Measurements from ENCODE around the gene SPIRE2. TPM values are rescaled to one million over a fixed set of nuclear protein-coding genes. Genes with fewer than 3 reads are reported as not detected.
"Not testable (repeated sequence)": the region's sequence is repeated elsewhere in the genome, so short reads cannot be mapped to it uniquely, and the experiment has no call there.

The SPIRE2 gene, protein sequence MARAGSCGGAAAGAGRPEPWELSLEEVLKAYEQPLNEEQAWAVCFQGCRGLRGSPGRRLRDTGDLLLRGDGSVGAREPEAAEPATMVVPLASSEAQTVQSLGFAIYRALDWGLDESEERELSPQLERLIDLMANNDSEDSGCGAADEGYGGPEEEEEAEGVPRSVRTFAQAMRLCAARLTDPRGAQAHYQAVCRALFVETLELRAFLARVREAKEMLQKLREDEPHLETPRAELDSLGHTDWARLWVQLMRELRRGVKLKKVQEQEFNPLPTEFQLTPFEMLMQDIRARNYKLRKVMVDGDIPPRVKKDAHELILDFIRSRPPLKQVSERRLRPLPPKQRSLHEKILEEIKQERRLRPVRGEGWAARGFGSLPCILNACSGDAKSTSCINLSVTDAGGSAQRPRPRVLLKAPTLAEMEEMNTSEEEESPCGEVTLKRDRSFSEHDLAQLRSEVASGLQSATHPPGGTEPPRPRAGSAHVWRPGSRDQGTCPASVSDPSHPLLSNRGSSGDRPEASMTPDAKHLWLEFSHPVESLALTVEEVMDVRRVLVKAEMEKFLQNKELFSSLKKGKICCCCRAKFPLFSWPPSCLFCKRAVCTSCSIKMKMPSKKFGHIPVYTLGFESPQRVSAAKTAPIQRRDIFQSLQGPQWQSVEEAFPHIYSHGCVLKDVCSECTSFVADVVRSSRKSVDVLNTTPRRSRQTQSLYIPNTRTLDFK
- total RNA-seq (2014; rRNA removed; shearing (Covaris generic)) = 4.6 and 5.0 TPM in 2 replicates

DNA sequence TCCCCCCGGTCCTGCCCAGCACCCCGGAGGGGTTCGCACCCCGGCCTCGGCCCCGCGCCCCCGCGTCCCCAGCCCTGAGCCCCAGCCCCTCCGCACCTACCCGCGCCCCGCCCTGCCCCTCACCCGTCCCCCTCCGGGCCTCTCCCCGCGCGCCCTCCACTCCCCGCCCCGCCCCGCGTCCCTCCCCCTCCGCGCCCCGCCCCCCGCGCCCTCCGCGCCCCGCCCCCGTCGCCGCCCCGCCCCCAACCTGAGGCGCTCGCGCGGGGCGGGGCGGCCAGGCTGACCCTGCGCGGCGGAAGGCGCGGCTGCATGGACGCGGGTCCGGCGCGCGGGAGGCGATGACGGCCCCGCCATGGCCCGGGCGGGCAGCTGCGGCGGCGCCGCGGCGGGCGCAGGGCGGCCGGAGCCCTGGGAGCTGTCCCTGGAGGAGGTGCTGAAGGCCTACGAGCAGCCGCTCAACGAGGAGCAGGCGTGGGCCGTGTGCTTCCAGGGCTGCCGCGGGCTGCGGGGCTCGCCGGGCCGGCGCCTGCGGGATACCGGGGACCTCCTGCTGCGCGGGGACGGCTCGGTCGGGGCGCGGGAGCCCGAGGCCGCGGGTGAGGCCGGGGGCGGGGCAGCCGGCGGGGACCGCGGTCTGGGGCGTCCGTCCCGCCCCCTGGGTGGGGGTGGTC is at the start of gene SPIRE2:
SPIRE2 (plus strand) TSS at position 277 of the 671 bp plus-strand sequence; CDS start at position 353, 76 bp downstream.
- peak; percentile 59 for DNase-seq (ENCODE audit: low spot score)

DNA sequence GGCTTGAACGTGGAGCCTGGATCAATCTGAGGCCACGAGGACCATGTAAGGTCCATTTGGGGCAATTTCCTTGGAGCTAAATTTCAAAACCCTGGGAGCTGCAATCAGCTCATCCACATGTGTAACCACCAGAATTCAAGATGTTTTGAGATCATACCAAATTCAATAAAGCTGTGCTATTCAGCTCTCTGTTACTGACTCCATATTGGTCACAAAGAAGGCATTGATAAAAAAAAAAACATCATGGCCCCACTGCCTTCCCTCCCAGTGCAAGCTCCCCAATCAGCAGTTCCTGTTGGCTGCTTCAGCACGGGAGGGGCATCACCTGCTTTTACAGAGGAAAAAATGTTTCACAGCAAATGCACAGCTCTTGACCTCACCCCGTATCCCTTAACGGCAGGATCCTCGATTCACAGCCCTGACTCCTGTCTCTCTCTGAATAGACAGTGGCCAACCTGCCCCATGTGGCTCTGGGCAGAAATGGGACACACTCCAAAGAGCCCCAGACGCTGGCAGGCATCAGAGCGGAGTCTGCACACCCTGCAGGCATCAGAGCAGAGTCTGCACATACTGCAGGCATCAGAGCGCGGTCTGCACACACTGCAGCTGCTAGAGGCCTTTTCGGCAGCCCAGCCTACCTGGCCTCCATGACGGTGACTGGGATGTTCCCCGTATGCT is 48.9 kb upstream of the SPIRE2 start:
- DNase-seq (ENCODE audit: low spot score) = no peak

DNA sequence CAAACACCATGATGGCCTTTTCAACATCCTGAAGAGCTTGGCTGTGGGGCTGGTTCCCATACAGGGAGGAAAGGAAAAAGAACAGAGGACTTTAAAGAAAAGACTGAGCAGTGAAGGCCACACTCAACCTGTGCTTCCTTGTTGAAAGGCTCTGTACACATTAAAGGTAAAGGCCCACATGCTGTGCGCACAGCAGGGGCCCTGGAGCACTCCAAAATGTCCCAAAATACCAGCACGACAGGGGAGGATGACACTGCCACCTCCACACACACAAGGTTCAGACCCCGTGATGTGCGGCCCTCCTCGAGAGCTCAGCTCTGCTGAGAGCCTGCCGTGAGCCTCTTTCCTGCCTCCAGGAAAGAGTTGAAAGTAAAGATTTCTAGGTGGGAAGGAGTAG is 48.4 kb upstream of the SPIRE2 start:
- DNase-seq (ENCODE audit: low spot score) = no peak

DNA sequence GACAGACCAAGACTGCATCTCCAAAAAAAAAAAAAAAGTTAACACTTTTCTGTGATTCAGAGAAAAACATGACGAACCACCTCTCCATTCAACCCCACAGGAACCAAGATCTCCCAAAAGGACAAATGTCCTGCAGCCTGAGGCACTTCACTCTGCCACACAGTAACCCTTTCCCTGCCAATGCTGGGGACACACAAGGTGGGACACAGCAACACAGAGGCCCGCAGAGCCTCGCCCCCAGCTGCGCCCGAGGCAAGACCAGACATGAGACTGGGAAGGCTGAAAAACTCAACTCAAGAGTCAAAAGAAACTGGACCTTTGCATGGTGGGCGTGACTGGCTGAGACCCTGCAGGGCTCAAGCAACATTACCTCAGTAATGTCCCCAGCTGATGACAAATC is 45.8 kb upstream of the SPIRE2 start:
- no peak for DNase-seq (ENCODE audit: low spot score)

DNA sequence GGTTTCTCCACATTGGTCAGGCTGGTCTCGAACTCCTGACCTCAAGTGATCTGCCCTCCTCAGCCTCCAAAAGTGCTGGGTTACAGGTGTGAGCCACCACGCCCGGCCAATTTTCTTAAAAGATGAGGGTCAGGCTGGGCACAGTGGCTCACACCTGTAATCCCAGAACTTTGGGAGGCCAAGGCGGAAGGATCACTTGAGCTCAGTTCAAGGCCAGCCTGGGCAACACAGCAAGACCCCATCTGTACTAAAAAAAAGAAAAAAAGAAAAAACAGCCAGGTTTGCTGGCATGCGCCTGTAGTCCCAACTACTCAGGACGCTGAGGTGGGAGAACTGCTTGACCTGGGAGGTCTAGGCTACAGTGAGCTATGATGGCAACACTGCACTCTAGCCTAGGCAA is 44.3 kb upstream of the SPIRE2 start:
- DNase-seq (ENCODE audit: low spot score) = not testable (repeated sequence)

DNA sequence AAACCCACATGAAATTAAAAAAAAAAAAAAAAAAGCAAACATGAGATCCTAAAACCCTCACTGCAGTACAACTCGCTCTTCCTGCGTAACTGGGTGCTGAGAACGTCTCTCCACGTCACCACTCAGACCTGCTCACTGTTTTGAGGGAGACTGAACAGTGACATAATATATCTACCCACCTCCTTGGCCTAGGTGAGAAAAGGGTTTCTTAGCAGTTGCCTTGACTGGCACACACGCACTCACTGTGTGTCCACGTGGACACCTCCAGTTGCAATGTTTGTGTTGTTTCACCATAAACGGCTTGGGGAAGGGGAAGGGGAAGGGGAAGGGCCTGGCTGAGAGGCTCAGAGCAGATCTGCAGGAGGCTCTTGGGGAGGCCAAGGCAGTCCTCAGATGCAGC is 43.9 kb upstream of the SPIRE2 start:
- DNase-seq (ENCODE audit: low spot score) = no peak

DNA sequence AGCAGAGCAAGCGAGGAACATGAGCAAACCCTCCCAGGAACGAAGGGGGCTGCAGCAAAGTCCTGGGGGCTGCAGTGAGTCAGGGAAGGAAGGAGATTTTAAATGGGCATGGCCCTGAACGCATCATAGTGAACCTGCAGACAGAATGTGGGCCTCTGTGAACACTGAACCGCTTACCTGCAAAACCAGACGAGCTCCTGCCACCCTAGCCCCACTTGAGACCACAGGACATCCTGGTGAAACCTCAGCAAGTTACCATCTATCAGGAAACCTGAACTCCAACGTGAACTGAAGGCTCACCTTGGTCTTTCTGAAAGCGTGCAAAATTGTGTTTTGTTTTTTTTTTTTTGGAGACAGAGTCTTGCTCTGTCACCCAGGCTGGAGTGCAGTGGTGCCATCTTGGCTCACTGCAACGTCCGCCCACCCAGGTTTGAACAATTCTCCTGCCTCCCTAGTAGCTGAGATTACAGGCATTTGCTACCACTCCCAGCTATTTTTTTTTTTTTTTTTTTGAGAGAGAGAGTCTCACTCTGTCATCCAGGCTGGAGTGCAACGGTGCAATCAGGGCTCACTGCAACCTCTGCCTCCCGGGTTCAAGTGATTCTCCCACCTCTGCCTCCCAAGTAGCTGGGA is 42.6 kb upstream of the SPIRE2 start:
- no peak for DNase-seq (ENCODE audit: low spot score)

DNA sequence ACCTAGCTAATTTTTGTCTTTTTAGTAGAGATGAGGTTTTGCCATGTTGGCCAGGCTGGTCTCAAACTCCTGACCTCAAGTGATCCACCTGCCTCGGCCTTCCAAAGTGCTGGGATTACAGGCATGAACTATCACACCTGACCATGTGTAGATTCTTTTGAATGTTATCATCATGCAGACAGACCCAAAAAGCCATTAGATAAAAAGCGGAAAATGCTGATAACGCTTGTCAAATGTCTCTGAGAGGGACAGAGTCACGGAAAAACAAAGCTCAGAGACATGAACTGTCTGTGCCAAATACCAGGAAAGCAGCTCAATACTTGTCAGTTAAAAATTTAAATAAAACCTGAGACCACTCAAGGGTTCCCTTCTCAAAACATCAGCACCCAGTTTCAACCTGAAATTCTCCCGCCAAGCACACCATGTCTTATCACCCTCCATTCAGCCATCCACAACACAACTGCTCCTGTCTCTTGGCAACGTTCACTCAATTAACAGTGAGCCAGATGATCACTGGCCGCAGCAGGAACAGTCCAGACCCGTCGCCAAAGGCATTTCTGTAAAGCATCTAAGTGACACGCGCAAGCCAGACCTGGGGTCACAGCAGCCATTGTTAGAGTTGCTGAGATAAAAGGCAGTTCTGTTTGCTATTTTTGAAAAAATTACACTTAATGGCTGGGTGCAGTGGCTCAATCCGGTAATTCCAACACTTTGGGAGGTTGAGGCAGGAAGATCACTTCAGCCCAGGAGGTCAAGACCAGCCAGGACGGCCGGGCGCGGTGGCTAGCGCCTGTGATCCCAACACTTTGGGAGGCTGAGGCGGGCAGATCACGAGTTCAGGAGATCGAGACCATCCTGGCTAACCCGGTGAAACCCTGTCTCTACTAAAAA is 41.6 kb upstream of the SPIRE2 start:
- DNase-seq (ENCODE audit: low spot score) = no peak

DNA sequence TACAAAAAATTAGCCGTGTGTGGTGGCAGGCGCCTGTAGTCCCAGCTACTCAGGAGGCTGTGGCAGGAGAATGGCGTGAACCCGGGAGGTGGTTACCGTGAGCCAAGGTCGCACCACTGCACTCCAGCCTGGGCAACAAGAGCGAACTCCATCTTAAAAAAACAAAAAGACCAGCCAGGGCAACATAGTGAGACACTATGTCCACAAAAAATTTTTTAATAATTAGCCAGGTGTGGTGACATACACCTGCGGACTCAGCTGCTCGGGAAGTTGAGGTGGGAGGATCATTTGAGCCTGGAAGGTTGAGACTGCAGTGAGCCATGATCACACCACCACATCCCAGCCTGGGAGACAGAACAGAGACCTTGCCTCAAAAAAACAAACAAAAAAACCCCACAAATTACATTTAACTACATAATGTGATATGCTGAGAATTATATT is 40.9 kb upstream of the SPIRE2 start:
- no peak for DNase-seq (ENCODE audit: low spot score)

DNA sequence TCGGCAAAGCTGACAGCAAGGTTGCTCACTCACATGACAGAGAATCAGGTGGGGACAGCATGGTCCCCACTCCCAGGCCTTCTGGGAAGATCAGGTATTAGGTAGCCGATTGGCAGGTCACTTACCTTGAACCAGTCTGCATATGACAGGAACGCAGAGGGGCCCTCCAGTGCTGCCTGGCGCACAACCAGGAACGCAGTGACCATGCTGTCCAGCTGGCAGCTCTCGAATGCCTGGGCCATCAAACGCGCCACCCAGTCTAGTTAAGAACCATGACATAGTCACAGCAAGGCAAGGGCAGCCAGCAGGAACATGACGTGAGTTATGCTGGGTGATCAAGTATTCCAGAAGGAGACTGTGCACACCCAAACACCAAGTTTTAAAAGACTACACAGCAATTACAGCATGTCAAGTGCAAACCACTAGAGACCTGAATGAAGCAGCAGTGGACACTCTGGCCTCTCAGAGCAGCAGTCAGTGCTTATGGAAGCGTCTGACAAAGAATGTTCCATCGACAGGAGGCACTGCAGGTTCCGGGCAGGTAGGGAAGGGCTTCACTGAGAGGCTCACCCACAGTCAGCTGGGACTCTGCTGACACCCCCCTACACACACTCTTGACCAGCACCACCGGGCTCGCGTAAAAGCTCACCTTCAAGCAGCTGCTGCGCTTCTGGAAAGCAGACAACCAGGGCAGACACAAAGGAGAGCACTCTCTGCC is 36.8 kb upstream of the SPIRE2 start:
- DNase-seq (ENCODE audit: low spot score) = no peak

DNA sequence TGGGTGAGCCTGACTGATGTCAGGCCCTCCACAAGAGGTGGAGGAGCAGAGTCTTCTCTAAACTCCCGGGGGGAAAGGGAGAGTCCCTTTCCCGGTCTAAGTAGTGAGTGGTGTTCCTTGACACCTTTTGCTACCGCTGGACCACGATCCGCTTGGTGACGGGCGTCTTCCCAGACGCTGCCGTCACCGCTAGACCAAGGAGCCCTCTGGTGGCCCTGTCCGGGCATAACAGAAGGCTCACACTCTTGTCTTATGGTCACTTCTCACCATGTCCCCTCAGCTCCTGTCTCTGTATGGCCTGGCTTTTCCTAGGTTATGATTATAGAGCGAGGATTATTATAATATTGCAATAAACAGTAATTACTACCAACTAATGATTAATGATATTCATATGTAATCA is 35.2 kb upstream of the SPIRE2 start:
- not testable (repeated sequence) for DNase-seq (ENCODE audit: low spot score)

DNA sequence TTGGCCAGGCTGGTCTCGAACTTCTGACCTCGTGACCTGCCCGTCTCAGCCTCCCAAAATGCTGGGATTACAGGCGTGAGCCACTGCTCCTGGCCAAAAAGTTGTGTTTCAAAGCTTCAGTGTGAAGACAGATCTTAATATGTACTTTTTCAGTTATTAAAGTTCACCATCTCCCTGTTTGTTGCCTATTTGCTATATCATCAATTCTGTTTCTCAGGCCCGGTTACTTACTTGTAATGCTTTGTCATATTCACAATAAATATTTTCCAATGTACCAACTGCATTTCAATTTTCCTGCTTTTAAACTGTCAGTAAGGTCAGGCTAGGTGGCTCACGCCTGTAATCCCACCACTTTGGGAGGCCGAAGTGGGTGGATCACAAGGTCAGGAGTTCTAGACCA is 34.3 kb upstream of the SPIRE2 start:
- no peak for DNase-seq (ENCODE audit: low spot score)

DNA sequence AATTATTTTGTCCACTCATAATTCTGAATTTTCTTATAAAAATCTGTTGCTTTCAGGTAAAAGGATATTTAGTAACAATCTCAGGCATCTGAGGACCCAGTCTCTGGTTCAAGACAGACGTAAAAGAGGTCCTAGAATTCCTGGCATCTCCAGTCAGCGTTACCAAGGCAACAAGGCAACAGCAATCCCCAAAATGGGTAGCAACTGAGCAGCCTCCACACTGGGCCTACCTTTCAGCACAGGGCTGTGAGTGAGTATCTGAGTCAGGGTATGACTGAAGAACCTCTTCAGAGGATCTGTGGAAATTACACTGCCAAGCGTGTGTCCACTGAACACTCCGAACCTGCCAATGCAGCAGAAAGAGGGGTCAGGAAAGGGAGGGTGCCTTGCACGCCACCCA is 32.6 kb upstream of the SPIRE2 start:
- no peak for DNase-seq (ENCODE audit: low spot score)

DNA sequence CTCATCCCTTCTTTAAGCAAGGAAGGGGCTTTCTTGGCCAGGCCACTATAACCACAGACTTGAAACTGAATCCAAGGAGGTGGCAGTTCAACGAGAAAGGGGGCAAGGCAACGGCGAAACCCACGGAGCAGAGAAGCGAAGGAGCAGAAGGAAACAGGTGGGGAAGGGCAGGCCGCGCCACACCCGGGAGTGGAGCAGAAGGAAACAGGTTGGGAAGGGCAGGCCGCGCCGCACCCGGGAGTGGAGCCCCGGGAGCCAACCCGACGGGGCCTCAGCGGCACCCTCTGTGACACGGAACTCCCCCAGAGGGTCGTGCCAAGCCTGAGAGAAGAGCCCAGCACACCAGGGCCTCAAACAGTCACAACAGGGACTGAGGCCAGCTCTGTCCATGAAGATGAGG is 32.2 kb upstream of the SPIRE2 start:
- no peak for DNase-seq (ENCODE audit: low spot score)

DNA sequence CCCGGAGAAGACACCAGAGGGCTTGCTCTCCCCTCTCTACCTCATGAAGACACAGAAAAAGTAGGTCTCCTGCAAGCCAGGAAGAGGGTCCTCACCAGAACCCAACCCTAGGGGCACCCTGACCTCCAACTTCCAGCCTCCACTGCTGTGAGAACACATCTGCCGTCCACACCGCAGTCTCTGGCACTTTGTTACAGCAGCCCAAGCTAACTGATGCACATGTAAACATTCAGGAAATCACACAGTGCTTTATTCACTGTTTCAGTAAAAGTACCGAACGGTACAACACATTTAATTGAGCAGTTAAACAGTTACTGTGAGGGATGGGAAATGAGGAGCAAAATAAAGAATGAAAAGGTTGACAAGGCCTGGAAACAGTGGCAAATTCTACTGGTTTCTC is 30.1 kb upstream of the SPIRE2 start:
- no peak for DNase-seq (ENCODE audit: low spot score)

DNA sequence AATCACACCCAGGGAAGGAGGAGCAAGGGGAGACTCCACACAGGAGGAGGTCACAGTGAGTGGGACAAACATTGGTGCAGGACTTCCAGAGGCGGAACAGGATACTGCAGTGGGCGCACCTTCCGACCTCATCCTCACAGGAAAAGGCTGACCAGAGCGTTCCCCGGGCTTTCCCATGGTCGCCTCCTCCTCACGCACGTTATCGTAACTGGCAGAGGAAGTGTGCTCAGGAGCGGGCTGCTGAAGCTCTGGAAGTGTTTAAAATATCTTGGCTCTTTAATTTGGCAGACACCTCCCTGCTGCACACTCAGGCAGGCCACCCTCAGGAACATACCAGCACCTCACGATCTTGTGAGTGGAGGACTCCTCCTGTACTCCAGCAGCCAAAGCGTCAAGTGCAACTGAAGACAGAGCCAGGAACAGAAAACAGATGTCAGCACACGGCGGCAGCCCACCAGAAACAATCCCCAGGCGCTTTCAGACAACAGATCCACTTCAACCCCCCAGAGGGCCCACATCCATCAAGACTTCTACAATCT is 29.4 kb upstream of the SPIRE2 start:
- no peak for DNase-seq (ENCODE audit: low spot score)

DNA sequence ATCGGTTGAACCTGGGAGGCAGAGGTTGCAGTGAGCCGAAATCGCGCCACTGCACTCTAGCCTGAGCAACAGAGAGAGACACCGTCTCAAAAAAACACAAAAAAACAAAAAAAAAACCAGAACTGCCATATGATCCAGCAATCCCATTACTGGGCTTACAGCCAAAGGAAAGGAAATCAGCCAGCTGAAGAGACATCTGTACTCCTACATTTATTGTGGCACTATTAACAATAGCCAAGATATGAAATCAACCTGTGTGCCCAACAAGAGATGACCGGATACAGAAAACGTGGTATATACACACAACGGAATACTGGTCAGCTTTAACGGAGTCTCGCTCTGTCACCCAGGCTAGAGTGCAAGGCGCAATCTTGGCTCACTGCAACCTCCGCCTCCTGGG is 26.5 kb upstream of the SPIRE2 start:
- DNase-seq (ENCODE audit: low spot score) = no peak

DNA sequence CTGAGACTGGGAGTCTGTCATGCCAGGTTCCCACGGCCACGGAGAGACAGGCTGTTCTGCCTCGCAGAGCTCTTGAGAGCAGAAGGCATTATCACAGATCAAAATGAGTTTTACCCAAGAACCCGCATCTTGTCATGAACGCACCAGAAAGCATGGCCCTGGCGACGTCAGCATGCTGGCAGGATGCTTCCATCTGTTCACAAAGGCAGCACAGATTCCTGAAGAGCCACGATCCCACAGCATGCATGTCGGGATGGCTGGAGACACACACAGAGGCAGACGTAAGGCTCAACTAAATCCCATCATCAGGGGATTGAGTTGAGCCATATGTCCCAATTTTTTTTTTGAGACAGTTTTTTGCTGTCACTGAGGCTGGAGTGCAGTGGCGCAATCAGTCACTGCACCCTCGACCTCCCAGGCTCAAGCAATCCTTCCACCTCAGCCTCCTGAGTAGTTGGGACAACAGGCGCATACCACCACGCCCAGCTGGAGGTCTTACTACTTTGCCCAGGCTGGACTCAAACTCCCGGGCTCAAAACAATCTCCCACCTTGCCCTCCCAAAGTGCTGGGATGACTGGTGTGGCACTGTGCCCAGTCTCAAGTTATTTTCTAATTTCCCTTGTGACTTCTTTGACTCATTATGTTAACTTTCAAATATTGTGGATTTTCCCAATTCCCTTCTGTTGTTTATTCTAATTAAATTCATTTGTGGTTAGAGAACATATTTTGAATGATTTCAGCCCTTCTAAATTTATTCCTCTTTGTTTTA is 23.0 kb upstream of the SPIRE2 start:
- no peak for DNase-seq (ENCODE audit: low spot score)

All from H4 (cell line).